ENCODE results near the gene NOTCH3.

GRCh38 chr19:15195371-15196334 lies 5.1 kb downstream of the NOTCH3 start:
- TF ChIP-seq JUND (IDR thresholded peaks at IDR 0.05) (no peak), CTCF (IDR thresholded peaks at IDR 0.05; ENCODE audit: low read depth, low read length, missing input control) (no peak), TAF1 (conservative IDR thresholded peaks at IDR 0.05) (no peak)

Data from liver (tissue), 3 donors.